SKM-1 treated with dmso at 0.1 percent for 144 hours (cell line): ENCODE data around the gene SMPD3.
A peak's percentile ranks its signal among the peaks of the same experiment; 100 is the strongest.

Experiments used
- DNase-seq: peaks from one replicate; lab custom pipeline; 2025; ENCODE audit not compliant: unreplicated experiment; lab: John Stamatoyannopoulos, UW

Gene SMPD3

GRCh38 chr16:68371706-68372380 is 76.5 kb downstream of the SMPD3 start:
- DNase-seq: no peak

- no peak for DNase-seq
Observed at GRCh38 chr16:68371276-68371651, 77.0 kb downstream of the SMPD3 start.

DNA sequence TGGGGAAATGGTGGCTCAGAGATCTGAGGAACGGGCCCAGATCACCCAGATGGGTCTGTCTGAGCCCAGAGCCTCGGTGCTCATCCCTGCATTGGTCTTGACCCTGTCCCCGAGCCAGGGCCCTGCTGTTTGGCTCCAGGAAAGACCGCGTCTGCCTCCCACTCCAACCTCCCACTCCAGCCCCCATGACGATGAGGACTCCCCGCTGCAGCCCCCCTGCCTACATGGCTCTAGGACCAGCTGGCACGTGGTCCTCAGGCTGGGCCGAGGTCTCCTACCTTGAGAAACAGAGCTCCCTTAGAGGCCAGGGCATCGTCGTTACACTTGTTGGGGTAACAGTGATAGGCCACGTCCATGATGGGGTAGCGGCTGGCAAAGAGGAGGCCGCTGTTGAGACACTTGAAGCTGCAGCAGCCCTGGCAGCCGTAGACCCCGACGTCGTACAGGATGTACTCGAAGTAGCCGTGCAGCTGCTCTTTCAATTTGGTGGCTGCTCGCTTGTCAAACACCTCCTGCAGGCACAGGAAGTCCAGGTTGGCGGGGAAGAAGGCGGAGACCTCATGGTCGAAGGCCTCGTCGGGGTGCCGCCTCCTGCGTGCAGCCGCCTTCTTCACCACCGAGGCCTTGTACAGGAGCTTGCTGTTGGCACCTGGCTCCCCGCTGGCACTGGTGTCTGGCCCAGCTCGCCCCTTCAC is 77.6 kb downstream of the SMPD3 start:
- DNase-seq: no peak

DNA sequence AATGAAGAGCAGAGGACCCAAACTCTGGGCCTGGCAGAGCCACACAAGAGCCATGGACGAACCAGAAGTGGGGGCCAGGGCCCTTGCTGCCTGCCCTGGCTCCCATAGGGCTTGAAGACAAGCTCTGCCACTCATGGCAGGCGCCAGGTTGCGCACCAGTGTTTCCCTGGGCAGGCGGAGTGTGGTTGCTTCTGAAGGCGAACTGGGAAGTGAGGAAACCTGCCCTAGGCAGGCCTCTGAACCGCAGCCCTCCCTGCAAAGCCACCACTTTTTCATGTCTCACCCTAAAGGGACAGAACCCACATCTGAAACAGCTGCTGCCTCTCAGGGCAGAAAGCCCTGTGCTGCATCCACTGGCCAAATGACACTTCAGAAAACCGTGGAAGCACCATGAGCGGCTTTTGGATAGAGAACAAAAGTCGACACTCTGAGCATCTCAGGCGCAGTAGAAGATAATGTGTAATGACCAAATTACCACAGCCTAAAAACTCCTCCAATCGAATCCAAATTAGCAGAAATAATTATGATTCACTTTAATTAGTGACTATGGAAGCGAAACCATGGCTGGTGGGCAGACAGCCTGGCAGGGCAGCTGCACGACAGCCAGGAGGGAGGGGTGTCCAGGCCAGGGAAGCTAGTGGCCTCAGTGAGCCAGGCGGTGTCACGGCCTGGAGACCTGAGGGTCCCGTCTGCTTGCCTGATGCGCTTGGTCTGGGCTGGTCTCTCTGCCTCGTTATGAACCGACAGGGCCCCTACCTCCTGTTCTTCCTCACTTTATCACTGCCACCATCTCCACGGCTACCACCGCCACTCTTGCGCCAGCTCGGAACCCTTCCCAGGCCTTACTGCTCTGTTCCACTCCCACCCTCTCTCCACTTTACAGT is 78.4 kb downstream of the SMPD3 start:
- peak; percentile 90 for DNase-seq

GRCh38 chr16:68369168-68369567 is 79.1 kb downstream of the SMPD3 start:
- no peak for DNase-seq

DNA sequence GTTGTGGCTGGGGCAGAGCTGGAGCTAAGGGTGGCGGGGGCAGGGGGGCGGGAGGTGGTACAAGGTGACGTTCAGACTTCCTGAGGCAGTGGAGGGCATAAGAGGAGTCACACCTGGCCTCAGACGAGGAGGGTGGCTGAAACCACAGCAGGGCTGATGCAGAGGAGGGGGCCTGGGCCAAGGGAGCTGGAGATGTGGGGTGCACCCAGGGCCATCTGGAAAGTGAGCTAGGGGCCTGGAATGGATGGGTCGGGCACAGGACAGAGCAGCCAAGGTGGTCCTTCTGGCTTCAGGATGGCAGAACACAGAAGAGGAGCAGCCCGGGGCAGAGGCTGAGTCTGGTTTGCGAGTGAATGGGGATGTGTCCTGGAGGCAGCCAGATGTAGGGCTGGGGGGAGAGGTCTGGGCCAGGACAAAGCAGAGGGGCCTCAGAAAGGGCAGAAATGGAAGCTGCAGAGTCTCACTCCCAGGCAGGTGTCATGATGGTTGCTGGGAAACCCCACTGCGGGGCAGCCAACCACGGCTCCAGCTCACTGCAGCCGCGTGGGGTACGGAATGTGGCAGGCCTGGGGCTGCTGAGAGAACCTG is 79.9 kb downstream of the SMPD3 start:
- no peak for DNase-seq

- DNase-seq: no peak
Observed at GRCh38 chr16:68367891-68368290, 80.4 kb downstream of the SMPD3 start.

DNA sequence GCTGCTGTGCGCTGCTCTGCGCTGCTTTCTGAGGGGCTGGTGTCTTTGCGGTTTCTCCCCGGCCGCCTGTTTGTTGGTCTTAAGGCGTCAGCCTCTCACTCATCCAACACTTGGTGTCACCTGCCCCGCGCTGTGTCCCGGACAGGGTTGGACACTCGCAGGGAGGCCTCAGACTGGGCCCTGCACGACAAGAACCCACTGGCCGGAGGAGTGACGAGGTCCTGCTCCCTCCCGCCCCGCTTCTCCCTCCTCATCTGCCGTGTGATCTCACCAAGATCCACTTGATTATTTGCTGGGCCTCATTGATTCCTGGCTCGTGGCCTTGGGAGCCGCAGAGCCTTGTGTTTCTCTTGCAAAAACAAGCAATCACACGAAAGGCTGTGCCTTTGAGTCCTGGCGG is 80.9 kb downstream of the SMPD3 start:
- DNase-seq: no peak

- DNase-seq: peak; percentile 34
Observed at GRCh38 chr16:68367030-68367429, 81.3 kb downstream of the SMPD3 start.

DNA sequence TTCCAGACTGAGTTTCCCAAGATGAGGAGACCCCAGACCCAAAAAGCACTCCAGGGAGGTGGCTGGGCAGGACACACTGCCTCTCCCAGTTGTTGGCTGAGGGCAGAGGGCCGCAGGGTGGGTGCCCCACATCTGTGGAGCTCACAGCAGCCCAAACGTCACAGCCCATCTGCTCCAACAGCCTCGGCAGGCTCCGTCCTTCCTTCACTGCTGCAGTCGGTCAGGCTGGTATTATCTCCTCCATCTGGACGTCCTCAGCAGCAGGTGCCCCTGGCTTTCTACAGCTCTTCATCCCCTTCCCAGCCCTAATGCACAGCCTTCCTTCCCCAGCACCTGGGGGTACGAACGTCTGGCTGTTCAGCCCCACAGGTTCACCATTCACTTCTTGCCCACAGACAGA is 82.2 kb downstream of the SMPD3 start:
- DNase-seq: no peak

DNA sequence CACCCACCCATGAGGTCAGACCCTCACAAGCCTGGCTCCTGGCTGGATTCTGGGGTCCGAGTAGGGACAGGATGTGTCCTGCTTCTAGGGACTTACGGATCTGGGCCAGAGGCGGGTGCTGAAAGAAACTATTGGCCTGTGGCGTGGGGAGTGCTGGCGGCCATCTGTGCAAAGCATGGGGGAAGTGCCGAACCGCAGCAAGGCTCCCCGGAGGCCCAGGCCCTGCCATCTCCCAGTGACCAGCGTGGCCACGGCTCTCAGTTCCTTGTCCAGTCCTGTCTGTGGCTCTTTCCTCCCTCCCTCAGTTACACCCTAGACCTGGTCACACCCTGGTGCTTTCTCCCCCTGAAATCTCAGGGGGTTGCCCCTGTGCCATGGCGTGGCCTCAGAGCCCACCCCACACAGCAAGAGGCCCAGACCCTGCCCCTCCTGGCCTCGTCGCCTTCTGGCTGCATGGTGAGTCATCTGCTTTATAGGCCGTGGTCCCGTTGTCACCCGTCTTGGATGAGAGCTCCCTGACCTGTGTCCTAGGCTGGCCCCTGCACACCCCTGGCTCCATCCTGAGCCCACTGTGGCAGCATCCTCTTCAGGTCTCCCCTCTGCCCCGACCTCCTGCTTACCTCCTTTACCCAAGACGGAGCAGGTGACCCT is 83.0 kb downstream of the SMPD3 start:
- DNase-seq: no peak

- no peak for DNase-seq
Observed at GRCh38 chr16:68364561-68364998, 83.7 kb downstream of the SMPD3 start.

DNA sequence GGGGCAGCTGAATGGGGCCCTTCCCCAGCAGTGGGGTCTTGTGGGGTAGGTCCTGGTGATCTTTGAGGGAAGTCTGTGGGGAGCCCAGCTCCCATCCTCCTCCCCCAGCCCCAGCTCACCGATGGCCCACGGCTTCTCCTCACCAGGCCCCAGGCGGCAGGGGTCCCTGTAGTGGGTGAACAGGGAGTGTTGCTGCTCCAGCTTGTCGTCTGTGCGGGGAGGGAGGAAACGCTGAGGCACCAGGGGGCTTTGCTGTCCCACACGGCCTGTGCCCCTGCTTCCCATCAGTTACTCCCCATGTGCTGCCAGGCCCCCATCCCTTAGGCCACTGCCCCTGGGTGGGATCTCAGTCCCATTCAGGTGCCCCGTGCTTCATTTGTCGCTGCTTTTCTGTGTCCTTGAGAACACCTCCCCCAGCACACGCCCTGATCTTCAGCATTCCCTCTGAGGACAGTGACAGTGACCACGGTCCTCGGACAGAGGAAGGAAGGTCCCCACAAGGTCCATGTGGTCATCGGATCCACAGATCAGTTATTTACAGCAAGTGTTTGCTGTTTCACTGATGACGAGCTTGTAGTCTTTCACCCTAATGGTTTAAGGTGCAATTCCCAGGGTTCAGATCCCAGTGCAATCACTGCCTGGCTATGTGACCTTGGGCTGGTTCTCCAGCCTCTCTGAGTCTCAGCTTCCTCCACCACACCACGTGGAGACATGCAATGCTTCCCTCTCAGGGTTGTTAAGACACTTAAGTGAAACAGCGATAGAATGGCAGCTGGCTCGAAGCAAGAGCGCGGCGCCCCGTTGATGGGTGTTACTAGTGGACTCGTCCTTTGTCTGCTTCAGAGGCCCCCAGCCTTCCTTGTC is 84.4 kb downstream of the SMPD3 start:
- DNase-seq: no peak

DNA sequence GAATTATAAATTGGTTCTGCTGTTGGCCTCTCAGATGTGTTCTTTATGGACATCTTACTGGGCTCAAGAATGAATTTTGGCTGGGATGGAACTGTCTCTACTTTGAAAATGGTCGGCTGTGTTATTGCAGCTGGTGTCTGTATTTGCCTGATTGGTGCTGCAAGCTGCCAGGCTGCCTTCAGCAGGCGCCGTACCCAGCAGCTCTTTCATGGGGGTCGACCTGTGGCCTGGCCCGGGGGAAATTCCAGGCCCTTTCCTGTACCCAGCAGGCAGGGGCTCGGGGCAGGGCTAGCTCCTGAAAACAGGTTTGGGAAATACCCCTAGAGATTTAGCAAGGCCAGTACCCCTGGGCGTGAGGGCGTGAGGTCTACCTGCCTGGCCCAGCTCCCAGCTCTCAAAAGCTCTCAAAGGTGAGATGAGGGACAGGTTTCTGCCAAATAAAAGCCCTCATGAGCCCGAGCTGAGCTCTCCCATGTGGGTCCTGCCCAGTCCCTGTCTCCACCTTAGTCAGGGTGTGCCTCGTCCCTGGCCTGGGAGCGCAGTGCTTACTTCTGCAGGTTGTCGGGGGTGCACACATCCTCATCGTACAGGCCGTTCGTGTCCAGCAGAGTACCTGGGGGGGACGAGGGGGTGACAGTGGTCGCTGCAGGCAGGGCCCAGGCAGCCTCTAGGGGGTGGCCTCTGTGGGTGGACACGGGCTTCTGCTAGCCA is 85.2 kb downstream of the SMPD3 start:
- no peak for DNase-seq

DNA sequence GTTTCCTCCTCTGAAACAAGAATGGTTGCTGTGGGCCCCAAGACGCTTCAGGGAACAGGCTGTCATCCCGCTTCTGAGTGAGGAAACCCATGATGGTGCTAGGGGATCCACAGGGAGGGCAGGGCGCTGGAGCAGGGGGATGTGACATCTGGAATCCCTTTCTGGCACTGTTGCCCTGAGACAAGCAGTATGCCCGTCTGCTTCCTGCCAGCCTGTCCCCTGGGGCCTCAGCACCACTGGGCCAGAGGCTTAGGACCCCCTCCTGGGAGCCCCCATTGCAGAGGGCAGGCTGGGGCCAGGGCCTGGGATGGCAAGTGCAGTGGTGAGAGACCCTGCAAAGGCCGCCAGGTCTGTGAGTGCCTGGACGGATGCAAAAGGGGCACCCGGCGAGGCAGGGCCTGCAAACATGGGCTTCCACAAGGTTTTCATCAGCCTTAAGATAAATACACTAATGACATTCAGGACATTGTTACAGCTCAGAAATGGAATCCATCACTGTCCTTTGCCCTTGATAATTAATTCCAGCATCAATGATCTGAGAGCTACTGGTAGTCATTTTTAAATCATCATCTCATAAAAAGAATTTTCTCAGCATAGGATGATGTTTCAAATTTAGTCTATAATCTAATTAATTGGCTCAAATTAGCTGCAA is 85.9 kb downstream of the SMPD3 start:
- DNase-seq: no peak

DNA sequence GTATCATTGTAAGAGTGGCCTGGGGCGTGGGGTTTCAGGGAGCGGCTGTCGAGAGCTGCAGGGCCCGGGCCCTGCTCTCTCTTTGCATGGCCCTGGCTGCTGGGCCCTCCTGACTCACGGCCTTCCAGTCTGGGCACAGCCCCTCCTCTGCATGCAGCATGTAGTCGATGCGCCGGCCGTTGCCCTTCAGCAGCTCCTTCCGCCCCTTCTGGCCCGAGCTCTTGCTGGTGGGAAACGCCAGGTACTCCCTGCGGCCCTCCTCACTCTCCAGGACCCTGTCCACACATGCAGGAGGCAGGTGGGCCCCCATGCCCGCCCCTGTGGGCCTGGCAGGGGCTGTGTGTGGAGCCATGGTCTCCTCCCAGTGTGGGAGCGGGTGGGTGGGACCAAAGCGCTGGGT is 86.8 kb downstream of the SMPD3 start:
- DNase-seq: no peak

DNA sequence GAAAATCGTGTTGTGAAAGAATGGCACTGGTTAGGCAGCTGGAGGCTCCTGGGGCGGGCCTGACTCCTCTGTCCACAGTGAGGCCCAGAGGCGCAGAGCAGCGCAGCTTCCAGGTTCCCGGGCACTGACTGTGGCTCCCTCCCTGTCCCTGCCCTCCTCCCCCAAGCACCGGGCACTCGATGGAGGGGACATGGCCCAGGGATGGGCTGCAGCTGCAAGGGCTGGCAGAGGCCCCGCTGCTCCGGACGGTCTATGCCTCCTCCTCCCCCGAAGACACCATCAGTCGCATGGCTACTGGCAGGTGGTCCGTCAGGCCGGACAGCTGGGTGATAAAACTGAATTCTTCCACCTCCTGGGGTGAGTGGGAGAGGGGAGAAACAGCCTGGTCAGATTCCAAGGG is 87.4 kb downstream of the SMPD3 start:
- DNase-seq: no peak

- no peak for DNase-seq
Observed at GRCh38 chr16:68360547-68360946, 87.8 kb downstream of the SMPD3 start.
